COLO668 (cell line): ENCODE results near the gene SECTM1.
"Not testable (repeated sequence)": the region's sequence is repeated elsewhere in the genome, so short reads cannot be mapped to it uniquely, and the experiment has no call there.

Experiments used
- DNase-seq: peaks from one replicate; lab custom pipeline; 2025; ENCODE audit not compliant: unreplicated experiment; lab: John Stamatoyannopoulos, UW

Gene SECTM1

GRCh38 chr17:82348866-82349265 is 15.3 kb upstream of the SECTM1 start:
- no peak for DNase-seq

- no peak for DNase-seq
Observed at GRCh38 chr17:82348434-82348833, 14.9 kb upstream of the SECTM1 start.

- DNase-seq = not testable (repeated sequence)
Observed at GRCh38 chr17:82347994-82348393, 14.4 kb upstream of the SECTM1 start.

- no peak for DNase-seq
Observed at GRCh38 chr17:82346342-82347300, 13.1 kb upstream of the SECTM1 start.

- DNase-seq = no peak
Observed at GRCh38 chr17:82345151-82345976, 11.8 kb upstream of the SECTM1 start.

GRCh38 chr17:82344175-82344907 is 10.8 kb upstream of the SECTM1 start:
- DNase-seq = no peak

GRCh38 chr17:82343560-82343959 is 10.0 kb upstream of the SECTM1 start:
- no peak for DNase-seq

- DNase-seq = peak; percentile 16
Observed at GRCh38 chr17:82342361-82343079, 9.0 kb upstream of the SECTM1 start.

- no peak for DNase-seq
Observed at GRCh38 chr17:82339634-82340580, 6.3 kb upstream of the SECTM1 start.

- peak; percentile 16 for DNase-seq
Observed at GRCh38 chr17:82338858-82339633, 5.5 kb upstream of the SECTM1 start.

GRCh38 chr17:82334622-82335394 is 1.2 kb upstream of the SECTM1 start:
- DNase-seq = no peak

GRCh38 chr17:82334204-82334621 is 647 bp upstream of the SECTM1 start:
- DNase-seq = no peak

- DNase-seq = peak; percentile 55
Observed at GRCh38 chr17:82332669-82333278, 792 bp downstream of the SECTM1 start.

- peak; percentile 12 for DNase-seq
Observed at GRCh38 chr17:82331345-82331939, 2.1 kb downstream of the SECTM1 start.

- DNase-seq = peak; percentile 94
Observed at GRCh38 chr17:82330322-82331239, 3.0 kb downstream of the SECTM1 start.
